Endodermal cell (in vitro differentiated cells): ENCODE measurements around the gene CYP27B1. TPM values are rescaled to one million over a fixed set of nuclear protein-coding genes. Genes with fewer than 3 reads are reported as not detected.

ENCODE experiments used
- DNase-seq: peaks from one replicate; pipeline ENCODE4 v3.0.0-alpha.2; 2017
- H3K27ac ChIP-seq: 2 replicates; pipeline ENCODE4 v1.5.1; 2013; ENCODE audit warnings: mild to moderate bottlenecking, low read depth, low read length, moderate library complexity
- H3K27me3 ChIP-seq: 2 replicates; pipeline ENCODE4 v1.6.1; 2013; ENCODE audit warnings: mild to moderate bottlenecking, low read length, moderate library complexity; ENCODE audit not compliant: insufficient read depth, control insufficient read depth, poor library complexity, severe bottlenecking
- H3K36me3 ChIP-seq: 2 replicates; pipeline ENCODE4 v1.7.0; 2013; ENCODE audit warnings: mild to moderate bottlenecking, low read length, moderate library complexity; ENCODE audit not compliant: control insufficient read depth, insufficient read depth
- H3K4me1 ChIP-seq: one replicate; pipeline ENCODE4 v1.7.0; 2013; ENCODE audit warnings: low read length; ENCODE audit not compliant: control insufficient read depth, insufficient read depth
- H3K4me3 ChIP-seq: 2 replicates; pipeline ENCODE4 v1.5.1; 2013; ENCODE audit warnings: mild to moderate bottlenecking, low read length, moderate library complexity
- H3K9ac ChIP-seq: 2 replicates; pipeline ENCODE4 v1.6.1; 2013; ENCODE audit warnings: mild to moderate bottlenecking, low read length, moderate library complexity; ENCODE audit not compliant: poor library complexity, severe bottlenecking; ENCODE audit errors: extremely low read depth
- H3K9me3 ChIP-seq: 2 replicates; pipeline ENCODE4 v1.6.1; 2013; ENCODE audit warnings: mild to moderate bottlenecking, low read length, moderate library complexity; ENCODE audit not compliant: control insufficient read depth
- H3K27ac Mint-ChIP-seq: 2 replicates; pipeline ENCODE4 v1.8.0; 2020; ENCODE audit warnings: mixed read lengths
- H3K27me3 Mint-ChIP-seq: 2 replicates; pipeline ENCODE4 v1.8.0; 2021; ENCODE audit warnings: mild to moderate bottlenecking, mixed read lengths; ENCODE audit not compliant: insufficient read depth
- H3K36me3 Mint-ChIP-seq: 2 replicates; pipeline ENCODE4 v1.8.0; 2020; ENCODE audit warnings: low read depth, mixed read lengths
- H3K4me1 Mint-ChIP-seq: 2 replicates; pipeline ENCODE4 v1.8.0; 2020; ENCODE audit warnings: mixed read lengths
- H3K4me3 Mint-ChIP-seq: 2 replicates; pipeline ENCODE4 v1.8.0; 2020; ENCODE audit warnings: mild to moderate bottlenecking, moderate library complexity, mixed read lengths
- H3K9me3 Mint-ChIP-seq: 2 replicates; pipeline ENCODE4 v1.8.0; 2020; ENCODE audit warnings: mild to moderate bottlenecking, mixed read lengths
- WGBS, 2 experiments: methylation state at CpG; one replicate each; pipeline versions ENCODE4 v1.1.5 to v1.1.7; 2013; ENCODE audit warnings: missing lambda C conversion rate in 2 of 2, mixed read lengths in 1 of 2; ENCODE audit not compliant: insufficient coverage in 1 of 2, insufficient read length in 1 of 2; 5-methylcytosine and 5-hydroxymethylcytosine counted together
- total RNA-seq, 2 donors: library from RNA; stranded (reverse); fragmentation: NEBNext Ultra II Directional in 1 of 2; extraction: Animal tissue kit (Norgen Biotek cat#: 25700) in 1 of 2; gene quantifications; 2 replicates in 1 of 2; 3 replicates in 1 of 2; pipeline ENCODE4 v1.2.1, GENCODE V29; 2021
- TF ChIP-seq, protein P1 (sequence below): fragments of 200-600 bp; sonication (generic); conservative IDR thresholded peaks from 2 replicates; pipeline ENCODE4 v1.5.0; 2021; ENCODE audit warnings: antibody characterized with exemption, mild to moderate bottlenecking

The CYP27B1 gene
- total RNA-seq, 2 donors from 2014 or later = 2.4 to 3.1 TPM

- Mint-ChIP-seq H3K27me3 (peaks cover 54% of the 10 kb centered on the region), H3K27ac (peak within 1 kb of the TSS; percentile 42), H3K4me3 (peak within 1 kb of the TSS; percentile 73), H3K9me3 (no peaks in the 10 kb centered on the region), H3K36me3 (peaks cover 29% of the 10 kb centered on the region), H3K4me1 (peaks cover 37% of the 10 kb centered on the region)
- TF ChIP-seq, protein P1, sequence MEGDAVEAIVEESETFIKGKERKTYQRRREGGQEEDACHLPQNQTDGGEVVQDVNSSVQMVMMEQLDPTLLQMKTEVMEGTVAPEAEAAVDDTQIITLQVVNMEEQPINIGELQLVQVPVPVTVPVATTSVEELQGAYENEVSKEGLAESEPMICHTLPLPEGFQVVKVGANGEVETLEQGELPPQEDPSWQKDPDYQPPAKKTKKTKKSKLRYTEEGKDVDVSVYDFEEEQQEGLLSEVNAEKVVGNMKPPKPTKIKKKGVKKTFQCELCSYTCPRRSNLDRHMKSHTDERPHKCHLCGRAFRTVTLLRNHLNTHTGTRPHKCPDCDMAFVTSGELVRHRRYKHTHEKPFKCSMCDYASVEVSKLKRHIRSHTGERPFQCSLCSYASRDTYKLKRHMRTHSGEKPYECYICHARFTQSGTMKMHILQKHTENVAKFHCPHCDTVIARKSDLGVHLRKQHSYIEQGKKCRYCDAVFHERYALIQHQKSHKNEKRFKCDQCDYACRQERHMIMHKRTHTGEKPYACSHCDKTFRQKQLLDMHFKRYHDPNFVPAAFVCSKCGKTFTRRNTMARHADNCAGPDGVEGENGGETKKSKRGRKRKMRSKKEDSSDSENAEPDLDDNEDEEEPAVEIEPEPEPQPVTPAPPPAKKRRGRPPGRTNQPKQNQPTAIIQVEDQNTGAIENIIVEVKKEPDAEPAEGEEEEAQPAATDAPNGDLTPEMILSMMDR = no peak
- Histone ChIP-seq H3K9me3 (no peaks in the 10 kb centered on the region), H3K36me3 (peaks cover 21% of the 10 kb centered on the region), H3K9ac (no peak within 1 kb of the TSS), H3K4me3 (peak within 1 kb of the TSS; percentile 86), H3K4me1 (peaks cover 5% of the 10 kb centered on the region), H3K27me3 (peaks cover 43% of the 10 kb centered on the region), H3K27ac (no peak within 1 kb of the TSS)
- peak; percentile 90 for DNase-seq
- 0 to 1% methylated on average over 3 to 25 of the region's 41 CpGs for WGBS, 2 experiments
Measured at GRCh38 chr12:57754411-57755193, 12.3 kb downstream of the CYP27B1 start, which contains the start of gene MARCHF9. MARCHF9 (plus strand) TSS chr12:57755103; CDS start chr12:57755529, 426 bp downstream.

DNA sequence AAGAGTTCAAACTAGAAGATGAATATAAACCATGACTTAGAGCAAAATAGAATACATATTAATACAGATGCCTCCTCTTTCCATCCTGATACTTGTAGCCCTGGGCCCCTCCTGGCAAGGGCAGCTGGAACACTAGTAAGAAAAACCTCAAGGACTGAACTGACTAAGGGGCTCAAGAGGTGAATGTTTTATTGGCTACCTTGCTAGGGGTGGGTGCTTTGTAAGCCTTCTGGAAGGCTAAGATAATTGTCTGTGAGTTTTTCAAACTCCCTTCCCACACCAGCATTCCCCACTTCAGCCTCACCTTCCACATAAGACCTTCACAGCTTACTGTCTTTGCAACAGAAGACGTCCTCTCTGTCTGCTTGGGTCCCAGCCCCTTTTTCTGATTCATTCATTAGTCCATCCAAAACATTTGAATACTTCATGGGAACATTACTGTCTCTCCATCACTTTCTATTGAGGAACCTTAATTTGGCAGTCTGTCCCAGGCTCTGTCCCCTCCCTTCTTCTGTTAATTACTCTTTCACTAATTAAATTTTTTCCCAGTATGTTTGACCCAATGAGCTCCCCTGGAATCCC is 13.0 kb downstream of the CYP27B1 start:
- no peak overlapping the region for H3K27ac ChIP-seq
- WGBS, 2 experiments = 24 to 29% methylated on average over 1 of the region's 1 CpG
- peaks cover 34% of the 10 kb centered on the region for H3K36me3 Mint-ChIP-seq
- H3K4me3 ChIP-seq = peak overlapping the region; percentile 86
- H3K4me1 ChIP-seq = peaks cover 5% of the 10 kb centered on the region
- H3K27me3 Mint-ChIP-seq = peaks cover 49% of the 10 kb centered on the region
- H3K9me3 ChIP-seq = no peaks in the 10 kb centered on the region
- no peak for DNase-seq
- H3K4me1 Mint-ChIP-seq = peaks cover 37% of the 10 kb centered on the region
- H3K27me3 ChIP-seq = peaks cover 43% of the 10 kb centered on the region
- H3K9ac ChIP-seq = no peak overlapping the region
- TF ChIP-seq, protein P1 = no peak
- peak overlapping the region; percentile 73 for H3K4me3 Mint-ChIP-seq
- H3K36me3 ChIP-seq = peaks cover 29% of the 10 kb centered on the region
- no peaks in the 10 kb centered on the region for H3K9me3 Mint-ChIP-seq
- H3K27ac Mint-ChIP-seq = peak overlapping the region; percentile 42

- H3K9me3 Mint-ChIP-seq = no peaks in the 10 kb centered on the region
Measured at GRCh38 chr12:57752668-57753000, 14.2 kb downstream of the CYP27B1 start.

More at GRCh38 chr12:57752668-57753000, 14.2 kb downstream of the CYP27B1 start:
- H3K27ac ChIP-seq = no peak overlapping the region
- H3K27me3 ChIP-seq = peaks cover 33% of the 10 kb centered on the region
- no peaks in the 10 kb centered on the region for H3K9me3 ChIP-seq
- no peak for DNase-seq
- TF ChIP-seq, protein P1 = no peak
- peaks cover 37% of the 10 kb centered on the region for H3K36me3 ChIP-seq
- H3K9ac ChIP-seq = no peak overlapping the region
- H3K4me3 ChIP-seq = peak overlapping the region; percentile 76
- peaks cover 5% of the 10 kb centered on the region for H3K4me1 ChIP-seq
- Mint-ChIP-seq H3K36me3 (peaks cover 39% of the 10 kb centered on the region), H3K27ac (peak overlapping the region; percentile 46), H3K4me1 (peaks cover 37% of the 10 kb centered on the region), H3K4me3 (peak overlapping the region; percentile 96), H3K27me3 (peaks cover 36% of the 10 kb centered on the region)
- 1 to 17% methylated on average over 1 to 4 of the region's 5 CpGs for WGBS, 2 experiments
